ENCODE measurements around the gene LTBR.
"Not testable (repeated sequence)": the region's sequence is repeated elsewhere in the genome, so short reads cannot be mapped to it uniquely, and the experiment has no call there.

The LTBR gene

GRCh38 chr12:6424866-6425265, 40.9 kb downstream of the LTBR start:
- H4K20me1 ChIP-seq (ENCODE audit: low read depth, low read length), result no peaks in the 10 kb centered on the region
- peak overlapping the region; percentile 36 for H3K9ac ChIP-seq (ENCODE audit: low read length)
- no peaks in the 10 kb centered on the region for H3K9me2 ChIP-seq (replicated peaks; ENCODE audit: insufficient read depth, low read length)
- no peaks in the 10 kb centered on the region for H3K27me3 ChIP-seq (ENCODE audit: low read length)
- H3K4me3 ChIP-seq (ENCODE audit: insufficient read depth, low read length, poor library complexity, severe bottlenecking), result no peak overlapping the region
- H3K36me3 ChIP-seq (ENCODE audit: low read length), result no peaks in the 10 kb centered on the region
- H2AFZ ChIP-seq (ENCODE audit: low read depth, low read length, severe bottlenecking), result peak overlapping the region; percentile 72
- H3K79me2 ChIP-seq (ENCODE audit: insufficient read depth, low read length), result no peaks in the 10 kb centered on the region
- no peaks in the 10 kb centered on the region for H3K9me3 ChIP-seq (ENCODE audit: insufficient read depth, low read length)
- H3K4me2 ChIP-seq (ENCODE audit: low read depth, low read length, poor library complexity, severe bottlenecking), result peak overlapping the region; percentile 34
- peak overlapping the region; percentile 94 for H3K27ac ChIP-seq (ENCODE audit: low read depth, low read length)
- H3F3A ChIP-seq (ENCODE audit: insufficient read depth), result peaks cover 52% of the 10 kb centered on the region
- TF ChIP-seq CTCF (IDR thresholded peaks at IDR 0.05; ENCODE audit: insufficient read depth, low read length, poor library complexity, severe bottlenecking), result no peak
- TF ChIP-seq EZH2phosphoT487 (conservative IDR thresholded peaks at IDR 0.05; ENCODE audit: low read length), result no peak

DNA sequence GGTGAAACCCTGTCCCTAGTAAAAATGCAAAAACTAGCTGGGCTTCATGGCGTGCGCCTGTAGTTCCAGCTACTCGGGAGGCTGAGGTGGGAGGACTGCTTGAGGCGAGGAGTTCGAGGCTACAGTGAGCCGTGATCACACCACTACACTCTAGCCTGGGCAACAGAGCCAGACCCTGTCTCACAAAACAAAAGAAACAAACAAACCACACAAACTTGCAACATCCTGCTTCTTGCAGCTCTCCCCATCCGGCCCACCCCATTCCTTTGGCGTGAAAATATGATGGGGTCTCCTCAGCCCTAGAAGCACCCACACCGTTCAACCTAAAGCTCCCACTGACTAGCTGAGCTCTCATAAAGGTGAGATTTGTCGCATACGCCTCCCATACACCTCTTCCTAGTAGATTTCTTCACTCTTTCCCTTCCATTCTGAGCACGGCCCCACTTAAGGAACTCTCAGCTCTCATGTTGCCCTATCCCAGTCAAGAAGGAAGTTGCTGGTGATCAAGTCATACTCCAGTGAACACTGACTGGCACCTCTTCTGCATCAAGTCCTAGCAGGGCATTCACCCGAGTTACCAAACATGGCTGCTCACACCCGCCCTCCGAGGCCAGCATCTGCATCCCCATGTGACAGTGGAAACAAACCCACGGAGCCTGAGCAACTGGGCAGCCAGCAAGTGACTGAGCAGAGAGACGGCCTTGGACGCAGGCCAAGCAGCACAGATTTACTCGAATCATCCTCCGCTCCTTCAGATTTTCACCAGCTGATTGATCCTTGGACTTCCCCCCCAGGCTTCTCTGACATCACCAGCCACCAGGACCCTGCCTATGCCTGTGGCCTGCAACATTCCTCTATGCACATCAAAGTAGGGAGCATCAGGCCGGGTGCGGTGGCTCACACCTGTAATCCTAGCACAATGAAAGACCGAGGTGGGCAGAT, 41.9 kb downstream of the LTBR start:
- peak overlapping the region; percentile 56 for H3K4me2 ChIP-seq (ENCODE audit: low read depth, low read length, poor library complexity, severe bottlenecking)
- H3K36me3 ChIP-seq (ENCODE audit: low read length), result no peaks in the 10 kb centered on the region
- TF ChIP-seq EZH2phosphoT487 (conservative IDR thresholded peaks at IDR 0.05; ENCODE audit: low read length), result no peak
- no peak for TF ChIP-seq CTCF (IDR thresholded peaks at IDR 0.05; ENCODE audit: insufficient read depth, low read length, poor library complexity, severe bottlenecking)
- peak overlapping the region; percentile 94 for H3K27ac ChIP-seq (ENCODE audit: low read depth, low read length)
- no peaks in the 10 kb centered on the region for H3K9me2 ChIP-seq (replicated peaks; ENCODE audit: insufficient read depth, low read length)
- H3K27me3 ChIP-seq (ENCODE audit: low read length), result no peaks in the 10 kb centered on the region
- H3K9me3 ChIP-seq (ENCODE audit: insufficient read depth, low read length), result no peaks in the 10 kb centered on the region
- H3K9ac ChIP-seq (ENCODE audit: low read length), result peak overlapping the region; percentile 55
- no peaks in the 10 kb centered on the region for H3K79me2 ChIP-seq (ENCODE audit: insufficient read depth, low read length)
- no peaks in the 10 kb centered on the region for H4K20me1 ChIP-seq (ENCODE audit: low read depth, low read length)
- H2AFZ ChIP-seq (ENCODE audit: low read depth, low read length, severe bottlenecking), result peak overlapping the region; percentile 31
- H3K4me3 ChIP-seq (ENCODE audit: insufficient read depth, low read length, poor library complexity, severe bottlenecking), result no peak overlapping the region
- H3F3A ChIP-seq (ENCODE audit: insufficient read depth), result peaks cover 62% of the 10 kb centered on the region

- peak overlapping the region; percentile 4 for H2AFZ ChIP-seq (ENCODE audit: low read depth, low read length, severe bottlenecking)
- peak overlapping the region; percentile 55 for H3K9ac ChIP-seq (ENCODE audit: low read length)
- H3K27me3 ChIP-seq (ENCODE audit: low read length), result no peaks in the 10 kb centered on the region
- no peaks in the 10 kb centered on the region for H3K79me2 ChIP-seq (ENCODE audit: insufficient read depth, low read length)
- H3K4me2 ChIP-seq (ENCODE audit: low read depth, low read length, poor library complexity, severe bottlenecking), result peak overlapping the region; percentile 56
- H3F3A ChIP-seq (ENCODE audit: insufficient read depth), result peaks cover 74% of the 10 kb centered on the region
- TF ChIP-seq CTCF (IDR thresholded peaks at IDR 0.05; ENCODE audit: insufficient read depth, low read length, poor library complexity, severe bottlenecking) (no peak), EZH2phosphoT487 (conservative IDR thresholded peaks at IDR 0.05; ENCODE audit: low read length) (no peak)
- H3K9me3 ChIP-seq (ENCODE audit: insufficient read depth, low read length), result no peaks in the 10 kb centered on the region
- peak overlapping the region; percentile 20 for H3K4me3 ChIP-seq (ENCODE audit: insufficient read depth, low read length, poor library complexity, severe bottlenecking)
- peak overlapping the region; percentile 94 for H3K27ac ChIP-seq (ENCODE audit: low read depth, low read length)
- no peaks in the 10 kb centered on the region for H4K20me1 ChIP-seq (ENCODE audit: low read depth, low read length)
- no peaks in the 10 kb centered on the region for H3K9me2 ChIP-seq (replicated peaks; ENCODE audit: insufficient read depth, low read length)
- no peaks in the 10 kb centered on the region for H3K36me3 ChIP-seq (ENCODE audit: low read length)
Observed at GRCh38 chr12:6426882-6427671, 43.1 kb downstream of the LTBR start.

DNA sequence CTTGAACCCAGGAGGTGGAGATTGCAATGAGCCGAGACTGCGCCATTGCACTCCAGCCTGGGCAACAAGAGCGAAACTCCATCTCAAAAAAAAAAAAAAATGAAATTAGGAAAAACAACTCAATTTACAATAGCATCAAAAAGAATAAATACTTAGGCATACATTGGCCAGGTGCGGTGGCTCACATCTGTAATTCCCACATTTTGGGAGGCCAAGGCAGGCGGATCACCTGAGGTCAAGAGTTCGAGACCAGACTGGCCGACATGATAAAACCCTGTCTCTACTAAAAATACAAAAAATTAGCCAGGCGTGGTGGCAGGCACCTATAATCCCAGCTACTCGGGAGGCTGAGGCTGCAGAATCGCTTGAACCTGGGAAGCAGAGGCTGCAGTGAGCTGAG, 43.8 kb downstream of the LTBR start:
- Histone ChIP-seq H3K4me2 (ENCODE audit: low read depth, low read length, poor library complexity, severe bottlenecking) (peak overlapping the region; percentile 56), H3F3A (ENCODE audit: insufficient read depth) (peaks cover 80% of the 10 kb centered on the region), H3K9ac (ENCODE audit: low read length) (peak overlapping the region; percentile 55), H2AFZ (ENCODE audit: low read depth, low read length, severe bottlenecking) (peak overlapping the region; percentile 31), H3K27ac (ENCODE audit: low read depth, low read length) (peak overlapping the region; percentile 94), H3K4me3 (ENCODE audit: insufficient read depth, low read length, poor library complexity, severe bottlenecking) (peak overlapping the region; percentile 20)
- not testable (repeated sequence) for H3K9me2 ChIP-seq (replicated peaks; ENCODE audit: insufficient read depth, low read length); H4K20me1 ChIP-seq (ENCODE audit: low read depth, low read length); H3K79me2 ChIP-seq (ENCODE audit: insufficient read depth, low read length); H3K27me3 ChIP-seq (ENCODE audit: low read length); H3K9me3 ChIP-seq (ENCODE audit: insufficient read depth, low read length); H3K36me3 ChIP-seq (ENCODE audit: low read length)

All from SU-DHL-6 (cell line).